SK-N-SH (cell line): Measurements from ENCODE around the gene ZNF469. TPM values are rescaled to one million over a fixed set of nuclear protein-coding genes. Genes with fewer than 3 reads are reported as not detected.

Experiments used
- CTCF ChIA-PET: fragments of 300-600, 350-600 bp; formaldehyde crosslinking; extraction: SDS; loops from one replicate; lab custom pipeline; 2021; lab: Yijun Ruan, JAX
- POLR2A ChIA-PET: fragments of 350-600 bp; sonication (Branson Sonifier 250); formaldehyde crosslinking; extraction: SDS; loops from one replicate; lab custom pipeline; 2020; ENCODE audit warnings: antibody characterized with exemption, inconsistent platforms; lab: Yijun Ruan, JAX
- DNase-seq: peaks from one replicate; pipeline ENCODE4 v3.0.0; 2012
- H2AFZ ChIP-seq: fragments of 200-600 bp; sonication (generic); 2 replicates; pipeline ENCODE4 v1.8.1; 2016; ENCODE audit warnings: antibody characterized with exemption, mild to moderate bottlenecking, low read depth
- H3F3A ChIP-seq: fragments of 200-600 bp; sonication (generic); replicated peaks from 2 replicates; pipeline ENCODE3; 2016; ENCODE audit warnings: antibody characterized with exemption, mild to moderate bottlenecking; ENCODE audit not compliant: insufficient read depth
- H3K27ac ChIP-seq, 2 experiments: fragments of 200-500 bp in 1 of 2; fragments of 200-600 bp in 1 of 2; sonication (Bioruptor generic) in 1 of 2; sonication (generic), shearing (Covaris generic) in 1 of 2; 2 replicates each; pipeline versions ENCODE4 v1.5.1 to v1.6.1; 2014 to 2016; ENCODE audit warnings: low read depth in 2 of 2, inconsistent platforms in 1 of 2, low read length in 1 of 2, mild to moderate bottlenecking in 1 of 2, mixed read lengths in 1 of 2
- H3K27me3 ChIP-seq: fragments of 200-600 bp; sonication (generic), shearing (Covaris generic); 2 replicates; pipeline ENCODE4 v1.6.1; 2016; ENCODE audit warnings: mixed run types; ENCODE audit not compliant: insufficient read depth
- H3K36me3 ChIP-seq, 2 experiments: fragments of 200-500 bp in 1 of 2; fragments of 200-600 bp in 1 of 2; sonication (Bioruptor generic) in 1 of 2; sonication (generic) in 1 of 2; replicated peaks in 1 of 2; 2 replicates each; pipeline versions ENCODE3 to v1.5.1; 2014 to 2016; ENCODE audit warnings: low read length in 1 of 2, mild to moderate bottlenecking in 1 of 2; ENCODE audit not compliant: insufficient read depth in 2 of 2, control insufficient read depth in 1 of 2
- H3K4me1 ChIP-seq, 2 experiments: fragments of 200-500 bp in 1 of 2; fragments of 200-600 bp in 1 of 2; sonication (Bioruptor generic) in 1 of 2; sonication (generic), shearing (Covaris generic) in 1 of 2; 2 replicates each; pipeline versions ENCODE4 v1.5.1 to v1.6.1; 2014 to 2016; ENCODE audit warnings: low read depth in 1 of 2, low read length in 1 of 2, mixed run types in 1 of 2; ENCODE audit not compliant: insufficient read depth in 2 of 2, control insufficient read depth in 1 of 2
- H3K4me2 ChIP-seq: fragments of 200-600 bp; sonication (generic), shearing (Covaris generic); 2 replicates; pipeline ENCODE4 v1.6.1; 2017; ENCODE audit warnings: mixed run types
- H3K4me3 ChIP-seq, 2 experiments: fragments of 200-500 bp in 1 of 2; fragments of 200-600 bp in 1 of 2; sonication (Bioruptor generic) in 1 of 2; sonication (generic), shearing (Covaris generic) in 1 of 2; 2 replicates each; pipeline versions ENCODE4 v1.5.1 to v1.8.1; 2014 to 2016; ENCODE audit warnings: low read depth in 2 of 2, inconsistent platforms in 1 of 2, low read length in 1 of 2, mild to moderate bottlenecking in 1 of 2, mixed read lengths in 1 of 2, moderate library complexity in 1 of 2
- H3K79me2 ChIP-seq: fragments of 200-600 bp; sonication (generic); 2 replicates; pipeline ENCODE4 v1.8.1; 2017; ENCODE audit warnings: mild to moderate bottlenecking; ENCODE audit not compliant: insufficient read depth
- H3K9ac ChIP-seq: fragments of 200-600 bp; sonication (generic); 2 replicates; pipeline ENCODE4 v1.6.1; 2017; ENCODE audit warnings: mixed run types
- H3K9me2 ChIP-seq: fragments of 200-600 bp; sonication (generic); 2 replicates; pipeline ENCODE4 v1.6.1; 2017; ENCODE audit warnings: mixed run types
- H3K9me3 ChIP-seq: fragments of 200-600 bp; sonication (generic); 2 replicates; pipeline ENCODE4 v1.6.1; 2017; ENCODE audit warnings: mixed run types, mild to moderate bottlenecking, moderate library complexity
- H4K20me1 ChIP-seq: fragments of 200-600 bp; sonication (generic); 2 replicates; pipeline ENCODE4 v1.6.1; 2017; ENCODE audit warnings: mild to moderate bottlenecking, mixed run types; ENCODE audit not compliant: insufficient read depth
- FOSL2 ChIP-seq: IDR thresholded peaks from 2 replicates; pipeline ENCODE4 v1.4.0; 2012; ENCODE audit warnings: low read depth, mild to moderate bottlenecking, moderate library complexity, borderline replicate concordance
- FOXM1 ChIP-seq: IDR thresholded peaks from 2 replicates; pipeline ENCODE4 v1.4.0; 2012; ENCODE audit warnings: low read depth, mild to moderate bottlenecking
- JUND ChIP-seq: IDR thresholded peaks from 2 replicates; pipeline ENCODE4 v1.4.0; 2012
- MXI1 ChIP-seq: IDR thresholded peaks from 2 replicates; pipeline ENCODE4 v1.6.1; 2012; ENCODE audit warnings: mild to moderate bottlenecking, low read depth, low read length, improper control_type of control experiment
- POLR2AphosphoS5 ChIP-seq: IDR thresholded peaks from 2 replicates; pipeline ENCODE4 v1.6.1; 2012; ENCODE audit warnings: low read depth, low read length
- RCOR1 ChIP-seq: fragments of 150-350 bp; IDR thresholded peaks from 2 replicates; pipeline ENCODE4 v1.6.1; 2017; ENCODE audit warnings: antibody characterized with exemption, low read length
- SIN3A ChIP-seq: IDR thresholded peaks from 2 replicates; pipeline ENCODE4 v1.6.1; 2012; ENCODE audit warnings: low read depth, mild to moderate bottlenecking, low read length, moderate library complexity, borderline replicate concordance
- TAF1 ChIP-seq: IDR thresholded peaks from 2 replicates; pipeline ENCODE4 v1.6.1; 2012; ENCODE audit warnings: low read depth, mild to moderate bottlenecking, low read length, moderate library complexity, borderline replicate concordance
- TCF12 ChIP-seq: IDR thresholded peaks from 2 replicates; pipeline ENCODE4 v1.4.0; 2012
- WGBS: methylation state at CpG from one replicate; pipeline ENCODE4 v1.1.6; 2017; ENCODE audit warnings: low lambda C conversion rate; 5-methylcytosine and 5-hydroxymethylcytosine counted together
- polyA plus RNA-seq, 3 experiments: library from polyadenylated mRNA; depleted of rRNA; stranded (reverse); fragments of >200 nt; gene quantifications; 2 replicates each; pipeline ENCODE4 v1.2.3, GENCODE V29; 2012
- TF ChIP-seq, protein P1 (sequence below): IDR thresholded peaks from 2 replicates; pipeline ENCODE4; 2012
- TF ChIP-seq, protein P2 (sequence below): fragments of 150-350 bp; IDR thresholded peaks from 2 replicates; pipeline ENCODE4 v1.6.1; 2016; ENCODE audit warnings: mild to moderate bottlenecking, low read depth, low read length

The ZNF469 gene
- polyA plus RNA-seq, 1 of the 3 experiments (the other 2 are of a cell fraction), result 0.56 TPM

DNA sequence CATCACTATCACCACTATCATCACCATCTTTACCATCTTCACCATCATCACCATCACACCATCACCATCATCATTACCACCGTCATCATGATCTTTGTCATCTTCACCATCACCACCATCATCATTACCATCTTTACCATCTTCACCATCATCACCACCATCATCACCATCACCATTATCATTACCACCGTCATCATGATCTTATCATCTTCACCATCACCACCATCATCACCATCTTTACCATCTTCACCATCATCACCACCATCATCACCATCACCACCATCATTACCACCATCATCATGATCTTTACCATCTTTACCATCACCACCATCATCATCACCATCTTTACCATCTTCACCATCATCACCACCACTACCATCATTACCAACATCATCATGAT lies 10.2 kb upstream of the ZNF469 start:
- TF ChIP-seq, protein P1, sequence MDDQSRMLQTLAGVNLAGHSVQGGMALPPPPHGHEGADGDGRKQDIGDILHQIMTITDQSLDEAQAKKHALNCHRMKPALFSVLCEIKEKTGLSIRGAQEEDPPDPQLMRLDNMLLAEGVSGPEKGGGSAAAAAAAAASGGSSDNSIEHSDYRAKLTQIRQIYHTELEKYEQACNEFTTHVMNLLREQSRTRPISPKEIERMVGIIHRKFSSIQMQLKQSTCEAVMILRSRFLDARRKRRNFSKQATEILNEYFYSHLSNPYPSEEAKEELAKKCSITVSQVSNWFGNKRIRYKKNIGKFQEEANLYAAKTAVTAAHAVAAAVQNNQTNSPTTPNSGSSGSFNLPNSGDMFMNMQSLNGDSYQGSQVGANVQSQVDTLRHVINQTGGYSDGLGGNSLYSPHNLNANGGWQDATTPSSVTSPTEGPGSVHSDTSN, result no peak
- TF ChIP-seq, all 33 proteins: peak for 0
- no peaks in the 10 kb centered on the region for H3K27me3 ChIP-seq
- H3K36me3 ChIP-seq, result no peaks in the 10 kb centered on the region
- no peak overlapping the region for H3K9ac ChIP-seq
- H3K4me2 ChIP-seq, result no peak overlapping the region
- H3K79me2 ChIP-seq, result no peaks in the 10 kb centered on the region
- H3K27ac ChIP-seq, result no peak overlapping the region
- DNase-seq, result no peak
- peaks cover 0 to 6% of the 10 kb centered on the region in 2 experiments; a peak in 1 of 4 replicates for H3K4me1 ChIP-seq
- H4K20me1 ChIP-seq, result no peaks in the 10 kb centered on the region
- CTCF ChIA-PET, result no interaction called here
- H3K9me2 ChIP-seq, result no peaks in the 10 kb centered on the region
- H3F3A ChIP-seq, result no peaks in the 10 kb centered on the region
- H2AFZ ChIP-seq, result no peak overlapping the region
- no peaks in the 10 kb centered on the region for H3K9me3 ChIP-seq
- 80% methylated on average over 2 of the region's 2 CpGs for WGBS
- POLR2A ChIA-PET, result no interaction called here
- H3K4me3 ChIP-seq, result no peak overlapping the region

DNA sequence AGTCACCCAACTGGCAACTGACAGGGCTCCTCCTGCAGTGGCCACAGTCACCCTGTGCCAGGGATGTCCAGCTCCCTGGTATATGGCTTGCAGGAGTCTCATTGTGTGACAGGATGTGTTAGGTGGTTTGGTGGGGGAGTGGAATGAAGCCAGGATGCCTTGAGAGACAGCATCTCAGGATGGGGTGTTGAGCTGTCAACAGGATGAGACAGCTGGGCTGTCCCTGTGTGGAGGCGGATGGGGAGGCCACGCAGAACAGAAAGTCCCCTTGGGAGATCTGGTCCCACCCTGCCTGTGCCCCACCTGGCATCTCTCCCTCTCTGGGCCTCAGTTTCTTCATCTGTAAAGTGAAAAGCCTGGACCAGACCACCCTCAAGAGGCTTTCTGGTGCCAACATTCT lies 9.5 kb upstream of the ZNF469 start:
- Histone ChIP-seq H3F3A (no peaks in the 10 kb centered on the region), H3K4me3 (no peak overlapping the region), H3K4me1 (peaks cover 0 to 6% of the 10 kb centered on the region in 2 experiments; a peak in 1 of 4 replicates), H3K9me3 (no peaks in the 10 kb centered on the region), H3K27ac (no peak overlapping the region), H3K9me2 (no peaks in the 10 kb centered on the region), H3K4me2 (no peak overlapping the region), H2AFZ (no peak overlapping the region), H3K79me2 (no peaks in the 10 kb centered on the region), H4K20me1 (no peaks in the 10 kb centered on the region), H3K36me3 (no peaks in the 10 kb centered on the region), H3K9ac (no peak overlapping the region), H3K27me3 (no peaks in the 10 kb centered on the region)
- TF ChIP-seq JUND (no peak), TAF1 (no peak), FOXM1 (no peak), MXI1 (no peak), TCF12 (no peak), FOSL2 (no peak), POLR2AphosphoS5 (no peak), SIN3A (no peak), RCOR1 (no peak)
- TF ChIP-seq, protein P2, sequence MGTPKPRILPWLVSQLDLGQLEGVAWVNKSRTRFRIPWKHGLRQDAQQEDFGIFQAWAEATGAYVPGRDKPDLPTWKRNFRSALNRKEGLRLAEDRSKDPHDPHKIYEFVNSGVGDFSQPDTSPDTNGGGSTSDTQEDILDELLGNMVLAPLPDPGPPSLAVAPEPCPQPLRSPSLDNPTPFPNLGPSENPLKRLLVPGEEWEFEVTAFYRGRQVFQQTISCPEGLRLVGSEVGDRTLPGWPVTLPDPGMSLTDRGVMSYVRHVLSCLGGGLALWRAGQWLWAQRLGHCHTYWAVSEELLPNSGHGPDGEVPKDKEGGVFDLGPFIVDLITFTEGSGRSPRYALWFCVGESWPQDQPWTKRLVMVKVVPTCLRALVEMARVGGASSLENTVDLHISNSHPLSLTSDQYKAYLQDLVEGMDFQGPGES, result no peak
- no CpG with 5 or more reads among the region's 2 CpGs for WGBS
- POLR2A ChIA-PET, result no interaction called here
- CTCF ChIA-PET, result no interaction called here
- no peak for DNase-seq
